NCI-H187 (cell line): ENCODE measurements around the gene XAF1.
"Not testable (repeated sequence)": the region's sequence is repeated elsewhere in the genome, so short reads cannot be mapped to it uniquely, and the experiment has no call there.

Source experiments
- DNase-seq, 2 experiments: peaks; one replicate each; lab custom pipeline; 2025; lab: John Stamatoyannopoulos, UW

The XAF1 gene

GRCh38 chr17:6800422-6801027 lies 44.7 kb downstream of the XAF1 start:
- no peak for DNase-seq

- no peak for DNase-seq
Observed at GRCh38 chr17:6811510-6811909, 55.7 kb downstream of the XAF1 start.

- no peak for DNase-seq
Observed at GRCh38 chr17:6812295-6812694, 56.4 kb downstream of the XAF1 start.

- DNase-seq: no peak
Observed at GRCh38 chr17:6815775-6816174, 59.9 kb downstream of the XAF1 start.

GRCh38 chr17:6816368-6816767 lies 60.5 kb downstream of the XAF1 start:
- not testable (repeated sequence) for DNase-seq

GRCh38 chr17:6818938-6819337 lies 63.1 kb downstream of the XAF1 start:
- DNase-seq: no peak

GRCh38 chr17:6823011-6823442 lies 67.2 kb downstream of the XAF1 start:
- DNase-seq: no peak
